Lung (tissue), 12 donors: ENCODE results near the gene WDHD1. TPM values are rescaled to one million over a fixed set of nuclear protein-coding genes. Genes with fewer than 3 reads are reported as not detected.
"Not testable (repeated sequence)": the region's sequence is repeated elsewhere in the genome, so short reads cannot be mapped to it uniquely, and the experiment has no call there.

Experiments
- ATAC-seq: fragments of 200-7000 bp; cut with Tn5 transposase; one replicate; pipeline ENCODE4 v1.9.1; 2020; ENCODE audit warnings: moderate number of reproducible peaks; ENCODE audit not compliant: insufficient read depth, low FRiP score
- DNase-seq, 3 donors: peaks; one replicate each; pipeline ENCODE4 v3.0.0-alpha.2; 2013 to 2017
- H3K27ac ChIP-seq, 2 donors: one replicate each; pipeline ENCODE4 v1.5.1; 2013; ENCODE audit warnings: mild to moderate bottlenecking in 2 of 2, moderate library complexity in 2 of 2, control low read depth in 1 of 2, inconsistent platforms in 1 of 2, low read depth in 1 of 2, low read length in 1 of 2
- H3K27me3 ChIP-seq, 3 donors: one replicate each; pipeline ENCODE4 v1.5.1; 2013; ENCODE audit warnings: low read length in 2 of 3; ENCODE audit not compliant: control insufficient read depth in 3 of 3, insufficient read depth in 3 of 3
- H3K36me3 ChIP-seq, 4 donors: one replicate each; pipeline ENCODE4 v1.5.1; 2013; ENCODE audit warnings: low read length in 4 of 4, mild to moderate bottlenecking in 1 of 4, moderate library complexity in 1 of 4; ENCODE audit not compliant: control insufficient read depth in 4 of 4, insufficient read depth in 4 of 4
- H3K4me1 ChIP-seq, 5 donors: one replicate each; pipeline ENCODE4 v1.5.1; 2013; ENCODE audit warnings: low read length in 5 of 5, mild to moderate bottlenecking in 2 of 5, moderate library complexity in 1 of 5; ENCODE audit not compliant: control insufficient read depth in 5 of 5, insufficient read depth in 5 of 5
- H3K4me3 ChIP-seq: one replicate; pipeline ENCODE4 v1.5.1; 2013; ENCODE audit warnings: mild to moderate bottlenecking, control low read depth, moderate library complexity
- H3K9ac ChIP-seq, 2 donors: one replicate each; pipeline ENCODE4 v1.5.1; 2013; ENCODE audit warnings: low read length in 2 of 2, control low read depth in 1 of 2; ENCODE audit not compliant: insufficient read depth in 1 of 2
- H3K9me3 ChIP-seq, 4 donors: one replicate each; pipeline ENCODE4 v1.5.1; 2013; ENCODE audit warnings: low read length in 3 of 4, mild to moderate bottlenecking in 1 of 4, moderate library complexity in 1 of 4; ENCODE audit not compliant: control insufficient read depth in 4 of 4, insufficient read depth in 3 of 4
- WGBS, 2 donors: extraction: QIAGEN DNeasy Blood & Tissue Kit; methylation state at CpG; one replicate each; pipeline ENCODE4 v1.1.7; 2013; 5-methylcytosine and 5-hydroxymethylcytosine counted together
- polyA plus RNA-seq, 2 donors: library from polyadenylated mRNA; stranded (reverse); fragments of 200-250 nt; gene quantifications; one replicate each; pipeline ENCODE4 v1.2.1, GENCODE V29; 2013
- total RNA-seq, 2 donors: library from RNA; depleted of rRNA in 1 of 2; stranded (reverse); fragments of >200 nt in 1 of 2; gene quantifications; one replicate each; pipeline ENCODE4 v1.2.1, GENCODE V29; 2014 to 2021
- TF ChIP-seq, protein P1 (sequence below): IDR thresholded peaks from 2 replicates; pipeline ENCODE4 v1.5.1; 2012; ENCODE audit warnings: mild to moderate bottlenecking; ENCODE audit errors: control extremely low read depth, extremely low read depth
- donor health status: control.
- donor health status: control.
- donor health status: Bipolar disorder and iron deficiency.
- donor health status: healthy.
- donor health status: DM: yes; HTN: yes; CAD: no.

Gene WDHD1
- total and polyA plus RNA-seq, 4 donors = 1.9 to 7.1 (median 4.1) TPM

DNA sequence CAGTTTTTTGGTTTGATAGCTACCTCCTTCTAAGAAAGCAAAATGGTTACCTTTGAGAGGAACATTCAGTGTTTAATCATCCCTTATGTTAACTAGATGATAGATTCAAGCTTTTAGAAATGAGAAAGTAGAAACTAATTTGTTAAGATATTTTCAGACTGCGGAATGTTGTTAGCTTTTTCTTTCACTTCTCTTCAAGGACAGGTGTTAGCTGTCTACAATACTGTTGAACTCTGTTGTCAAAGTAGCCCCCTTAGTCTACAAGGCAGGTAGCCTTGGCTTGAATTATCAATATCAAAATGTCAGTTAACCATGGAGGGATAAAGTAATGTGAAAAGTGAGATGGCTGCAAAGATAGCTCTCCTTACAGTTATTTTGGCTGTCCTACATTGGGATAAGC is 39.3 kb upstream of the WDHD1 start:
- Histone ChIP-seq H3K36me3 (peaks cover 4 to 18% (median 12%) of the 10 kb centered on the region in 4 donors), H3K4me3 (no peak overlapping the region), H3K9ac (no peak overlapping the region), H3K9me3 (no peaks in the 10 kb centered on the region), H3K4me1 (peaks cover 0 to 10% (median 0%) of the 10 kb centered on the region in 5 donors), H3K27ac (no peak overlapping the region), H3K27me3 (no peaks in the 10 kb centered on the region)
- no peak for ATAC-seq
- 99 to 100% methylated on average over 1 of the region's 1 CpG for WGBS, 2 donors
- DNase-seq = no peak
- TF ChIP-seq, protein P1, sequence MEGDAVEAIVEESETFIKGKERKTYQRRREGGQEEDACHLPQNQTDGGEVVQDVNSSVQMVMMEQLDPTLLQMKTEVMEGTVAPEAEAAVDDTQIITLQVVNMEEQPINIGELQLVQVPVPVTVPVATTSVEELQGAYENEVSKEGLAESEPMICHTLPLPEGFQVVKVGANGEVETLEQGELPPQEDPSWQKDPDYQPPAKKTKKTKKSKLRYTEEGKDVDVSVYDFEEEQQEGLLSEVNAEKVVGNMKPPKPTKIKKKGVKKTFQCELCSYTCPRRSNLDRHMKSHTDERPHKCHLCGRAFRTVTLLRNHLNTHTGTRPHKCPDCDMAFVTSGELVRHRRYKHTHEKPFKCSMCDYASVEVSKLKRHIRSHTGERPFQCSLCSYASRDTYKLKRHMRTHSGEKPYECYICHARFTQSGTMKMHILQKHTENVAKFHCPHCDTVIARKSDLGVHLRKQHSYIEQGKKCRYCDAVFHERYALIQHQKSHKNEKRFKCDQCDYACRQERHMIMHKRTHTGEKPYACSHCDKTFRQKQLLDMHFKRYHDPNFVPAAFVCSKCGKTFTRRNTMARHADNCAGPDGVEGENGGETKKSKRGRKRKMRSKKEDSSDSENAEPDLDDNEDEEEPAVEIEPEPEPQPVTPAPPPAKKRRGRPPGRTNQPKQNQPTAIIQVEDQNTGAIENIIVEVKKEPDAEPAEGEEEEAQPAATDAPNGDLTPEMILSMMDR = no peak

DNA sequence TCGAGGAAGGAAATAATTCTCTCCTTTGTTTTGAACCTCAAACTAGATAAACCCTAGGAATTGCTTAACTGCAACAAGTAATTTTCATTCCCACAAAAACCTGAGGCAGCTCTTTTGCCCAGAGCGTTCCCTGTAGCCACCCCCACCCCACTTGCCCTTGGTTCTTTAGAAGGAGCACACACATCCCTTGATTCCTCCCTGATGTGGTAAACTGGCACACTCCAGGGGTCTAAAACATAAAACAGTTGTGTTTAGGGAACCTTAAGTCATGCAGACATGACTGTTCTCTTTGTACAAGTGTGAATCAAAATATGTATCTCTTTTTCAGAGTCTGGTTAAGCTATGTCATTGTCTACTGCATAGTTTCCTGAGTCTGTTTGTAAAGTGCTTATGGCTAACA is 38.5 kb upstream of the WDHD1 start:
- no peak for DNase-seq
- Histone ChIP-seq H3K9ac (no peak overlapping the region), H3K4me1 (peaks cover 0 to 12% (median 0%) of the 10 kb centered on the region in 5 donors), H3K36me3 (peaks cover 4 to 18% (median 12%) of the 10 kb centered on the region in 4 donors), H3K27ac (no peak overlapping the region), H3K9me3 (no peaks in the 10 kb centered on the region), H3K4me3 (no peak overlapping the region), H3K27me3 (no peaks in the 10 kb centered on the region)
- ATAC-seq = no peak
- TF ChIP-seq, protein P1 = no peak
- 75 to 88% methylated on average over 2 of the region's 2 CpGs for WGBS, 2 donors

DNA sequence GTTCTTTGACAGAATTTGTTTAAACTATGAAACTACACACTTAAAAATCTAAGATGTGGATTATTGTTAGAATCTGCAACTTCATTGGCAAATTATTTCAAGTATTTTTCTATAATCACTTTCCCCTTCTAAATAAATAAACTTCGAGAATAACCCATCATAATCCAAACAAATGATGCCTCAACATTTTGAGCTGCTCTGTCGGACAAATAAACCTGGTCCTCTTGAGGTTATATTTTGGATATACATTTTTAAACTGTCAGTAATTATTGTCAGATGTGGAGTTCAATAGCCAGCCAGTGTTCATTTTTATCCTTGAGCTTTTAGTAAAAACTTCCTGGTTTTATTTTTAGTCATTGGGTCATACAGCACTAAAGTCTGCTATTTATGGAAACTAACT is 38.0 kb upstream of the WDHD1 start:
- 71 to 91% methylated on average over 2 of the region's 2 CpGs for WGBS, 2 donors
- H3K36me3 ChIP-seq = peaks cover 4 to 18% (median 12%) of the 10 kb centered on the region in 4 donors
- H3K9ac ChIP-seq = not testable (repeated sequence)

DNA sequence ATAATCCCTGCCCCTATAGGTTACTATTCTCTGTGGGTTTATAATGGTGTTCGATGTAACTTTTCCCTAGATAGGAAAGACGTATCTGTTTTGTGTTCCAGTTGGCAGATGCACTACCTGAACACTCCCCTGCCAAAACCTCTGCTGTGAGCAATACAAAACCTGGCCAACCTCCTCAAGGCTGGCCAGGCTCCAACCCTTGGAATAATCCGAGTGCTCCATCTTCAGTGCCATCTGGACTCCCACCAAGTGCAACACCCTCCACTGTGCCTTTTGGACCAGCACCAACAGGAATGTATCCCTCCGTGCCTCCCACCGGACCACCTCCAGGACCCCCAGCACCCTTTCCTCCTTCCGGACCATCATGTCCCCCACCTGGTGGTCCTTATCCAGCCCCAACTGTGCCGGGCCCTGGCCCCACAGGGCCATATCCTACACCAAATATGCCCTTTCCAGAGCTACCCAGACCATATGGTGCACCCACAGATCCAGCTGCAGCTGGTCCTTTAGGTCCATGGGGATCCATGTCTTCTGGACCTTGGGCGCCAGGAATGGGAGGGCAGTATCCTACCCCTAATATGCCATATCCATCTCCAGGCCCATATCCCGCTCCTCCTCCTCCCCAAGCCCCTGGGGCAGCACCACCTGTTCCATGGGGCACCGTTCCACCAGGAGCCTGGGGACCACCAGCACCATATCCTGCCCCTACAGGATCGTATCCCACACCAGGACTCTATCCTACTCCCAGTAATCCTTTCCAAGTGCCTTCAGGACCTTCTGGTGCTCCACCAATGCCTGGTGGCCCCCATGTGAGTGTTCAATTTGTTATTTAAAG is 35.8 kb upstream of the WDHD1 start:
- 89 to 91% methylated on average over 11 of the region's 11 CpGs for WGBS, 2 donors
- TF ChIP-seq, protein P1 = no peak
- no peak overlapping the region for H3K9ac ChIP-seq
- no peaks in the 10 kb centered on the region for H3K27me3 ChIP-seq
- H3K4me1 ChIP-seq = peaks cover 0 to 6% (median 0%) of the 10 kb centered on the region in 5 donors
- no peaks in the 10 kb centered on the region for H3K9me3 ChIP-seq
- ATAC-seq = no peak
- peaks cover 3 to 19% (median 15%) of the 10 kb centered on the region in 4 donors for H3K36me3 ChIP-seq
- H3K27ac ChIP-seq = no peak overlapping the region
- H3K4me3 ChIP-seq = no peak overlapping the region
- no peak for DNase-seq

More for the DNA sequence above, 38.0 kb upstream of the WDHD1 start:
- H3K27me3 ChIP-seq, DNase-seq, H3K9me3 ChIP-seq, ATAC-seq, H3K4me3 ChIP-seq, H3K4me1 ChIP-seq, H3K27ac ChIP-seq: not testable (repeated sequence)
